ENCODE data around the gene KRT14.
"Not testable (repeated sequence)": the region's sequence is repeated elsewhere in the genome, so short reads cannot be mapped to it uniquely, and the experiment has no call there.

KRT14 gene

DNA sequence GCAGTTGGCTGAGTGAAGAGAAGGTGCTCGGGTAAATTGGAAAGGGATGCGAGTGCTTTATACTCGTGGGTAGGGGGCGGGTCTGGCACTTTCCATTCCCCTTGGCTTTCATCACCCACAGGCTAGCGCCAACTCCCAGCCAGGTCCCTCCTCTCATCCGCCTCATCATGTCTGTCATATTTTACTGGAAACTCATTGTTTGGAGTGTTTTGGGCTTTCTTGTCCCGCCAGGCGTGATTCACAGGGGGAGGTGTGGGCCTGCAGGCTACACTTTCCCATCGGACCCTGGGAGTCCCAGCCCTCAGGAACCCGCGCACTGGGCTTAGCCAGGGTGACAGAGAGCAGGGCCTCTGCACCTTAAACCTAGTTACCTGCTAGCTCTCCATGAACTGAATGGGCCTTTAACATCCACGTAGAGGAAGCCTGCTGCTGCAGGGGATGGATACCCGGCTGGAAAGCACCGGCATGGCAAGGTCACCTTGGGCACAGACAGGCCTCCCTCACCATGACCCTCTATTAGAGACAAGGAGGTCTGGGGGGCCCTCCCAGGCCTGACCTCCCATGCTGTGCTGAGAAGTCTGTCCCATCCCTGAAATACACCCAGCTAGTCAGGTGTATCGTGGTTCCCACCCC lies at the start of gene KRT14:
Gene KRT14, minus strand, starts transcription at position 33 of the 633 bp plus-strand sequence. CDS start 61 bp downstream, outside the sequence.
- no peak for DNase-seq

DNA sequence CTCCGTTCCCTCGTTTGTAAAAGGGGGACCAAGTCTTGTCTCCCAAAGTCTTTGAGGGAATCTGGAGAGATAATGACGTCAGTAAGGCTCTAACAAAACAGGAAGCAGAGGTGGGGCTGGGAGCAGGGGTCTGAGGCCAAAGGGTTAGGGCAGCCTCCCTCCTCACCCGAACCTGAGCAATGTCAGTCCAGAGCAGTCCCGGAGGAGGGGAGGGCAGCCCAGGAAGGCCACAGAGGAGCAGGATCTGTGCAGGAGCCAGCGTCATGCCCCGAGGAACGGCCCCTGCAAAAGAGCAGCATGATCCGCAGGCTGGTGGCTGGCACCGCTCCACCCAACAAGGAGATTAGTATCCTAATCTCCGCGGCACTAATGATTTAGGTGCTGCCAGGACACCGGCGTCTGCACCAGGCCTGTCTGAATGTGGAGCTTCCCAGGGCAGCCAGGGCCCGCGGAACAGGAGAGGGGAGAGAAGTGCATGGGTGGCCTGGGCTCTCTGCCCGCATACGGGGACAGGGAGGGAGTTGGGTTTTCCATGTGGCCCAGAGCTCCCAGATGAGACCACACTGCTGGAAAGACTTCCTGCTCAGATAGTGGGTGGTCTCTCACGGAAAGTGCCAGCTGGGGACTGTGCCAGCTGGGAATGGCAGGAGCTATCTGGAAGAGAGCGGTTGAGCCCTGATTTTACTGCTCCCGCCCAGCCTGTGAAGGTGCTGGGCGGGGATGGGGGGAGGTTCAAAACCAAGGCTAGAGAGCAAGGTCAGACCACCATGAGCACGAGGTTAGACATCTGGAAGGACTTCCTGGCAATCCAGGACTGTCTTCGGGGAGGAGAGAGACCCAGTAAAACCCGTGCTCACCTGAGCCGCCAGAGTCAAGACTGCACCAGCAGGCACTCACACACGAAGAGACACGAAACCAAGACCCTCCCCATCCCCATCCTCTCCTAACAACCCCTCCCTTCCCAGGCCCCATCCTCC lies 48.7 kb upstream of the KRT14 start:
- DNase-seq = peak; percentile 79

DNA sequence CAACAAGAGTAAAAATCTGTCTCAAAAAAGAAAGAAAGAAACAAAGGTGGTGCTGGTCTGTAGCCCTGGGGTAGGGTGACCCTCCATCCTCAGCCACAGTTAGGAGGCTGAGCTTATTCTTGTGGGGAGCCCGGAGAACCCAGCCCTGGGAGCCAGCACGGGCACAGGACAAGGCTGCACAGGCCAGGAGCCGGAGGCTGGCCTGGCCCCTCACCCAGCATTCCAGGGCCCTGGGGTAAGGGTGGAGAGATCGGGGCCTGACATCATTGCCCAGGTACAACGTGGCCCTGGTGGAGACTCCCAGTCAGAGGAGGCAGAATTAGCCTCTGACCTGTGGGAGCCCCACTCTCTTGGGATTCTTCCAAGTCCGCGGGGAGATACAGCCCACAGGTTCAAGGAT lies 47.9 kb upstream of the KRT14 start:
- DNase-seq = no peak

DNA sequence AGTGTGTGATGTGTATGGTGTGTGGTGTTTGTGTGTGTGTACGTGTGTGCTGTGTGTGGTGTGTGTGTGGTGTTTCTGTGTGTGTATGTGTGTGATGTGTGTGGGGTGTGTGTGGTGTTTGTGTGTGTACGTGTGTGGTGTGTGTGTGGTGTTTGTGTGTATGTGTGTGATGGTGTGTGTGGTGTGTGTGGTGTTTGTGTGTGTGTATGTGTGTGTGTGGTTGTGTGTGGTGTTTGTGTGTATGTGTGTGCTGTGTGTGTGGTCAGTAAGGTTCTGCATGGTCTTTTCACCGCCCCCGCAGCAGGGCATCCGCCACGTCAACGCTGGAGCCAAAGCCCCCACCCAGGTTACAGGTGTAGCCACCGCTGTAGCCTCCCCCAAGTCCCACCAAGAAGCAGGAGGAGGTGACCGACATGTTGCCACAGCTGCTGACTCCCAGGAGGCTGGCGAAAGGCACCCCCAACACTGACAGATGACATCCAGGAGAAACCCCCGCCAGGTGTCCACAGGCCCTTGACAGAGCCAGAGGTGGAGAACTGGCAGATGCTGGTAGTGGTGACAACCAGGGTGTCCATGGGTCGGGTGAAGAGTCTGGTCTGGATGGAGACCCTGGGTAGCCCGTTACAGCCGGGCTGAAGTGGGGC lies 47.0 kb upstream of the KRT14 start:
- DNase-seq = no peak

DNA sequence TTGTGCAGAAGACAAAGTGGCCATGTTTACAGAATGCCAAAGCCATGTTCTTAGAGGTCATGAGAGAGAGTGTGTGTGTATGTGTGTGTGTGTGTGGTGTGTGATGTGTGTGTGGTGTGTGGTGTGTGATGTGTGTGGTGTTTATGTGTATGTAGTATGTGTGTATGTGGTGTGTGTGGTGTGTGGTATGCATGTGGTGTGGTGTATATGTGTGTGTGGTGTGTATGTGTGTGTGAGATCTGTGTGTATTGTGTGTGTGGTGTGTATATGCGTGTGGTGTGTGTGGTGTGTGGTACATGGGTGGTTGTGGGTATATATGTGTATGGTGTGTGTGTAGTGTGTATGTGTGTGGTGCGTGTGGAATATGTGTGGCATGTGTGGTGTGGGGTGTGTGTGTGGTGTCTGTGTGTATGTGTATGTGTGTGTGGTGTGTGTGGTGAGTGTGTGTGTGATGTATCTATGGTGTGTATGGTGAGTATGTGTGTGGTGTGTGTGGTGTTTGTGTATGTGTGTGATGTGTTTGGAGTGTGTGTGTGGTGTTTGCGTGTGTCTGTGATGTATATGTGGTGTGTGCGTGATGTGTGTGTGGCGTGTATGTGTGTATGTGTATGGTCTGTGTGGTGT lies 45.9 kb upstream of the KRT14 start:
- no peak for DNase-seq

DNA sequence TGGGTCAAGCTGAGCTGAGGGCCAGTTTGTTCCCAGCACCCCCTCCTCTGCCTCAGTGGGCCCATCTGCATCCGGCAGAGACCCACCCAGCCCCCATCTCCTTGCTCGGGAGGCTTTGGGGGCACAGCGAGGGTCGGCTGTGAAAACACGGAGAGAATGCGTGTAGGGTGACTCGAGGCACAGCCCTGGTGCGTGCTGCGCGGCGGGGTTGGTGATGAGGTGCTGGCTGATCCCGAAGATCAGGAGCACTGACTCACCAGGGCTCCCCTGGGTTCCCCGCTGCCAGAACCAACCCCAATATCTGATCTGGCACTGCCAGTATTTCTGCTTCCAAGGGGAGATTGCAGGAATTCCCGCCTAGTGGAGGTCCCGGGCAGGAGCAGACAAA lies 45.2 kb upstream of the KRT14 start:
- no peak for DNase-seq

DNA sequence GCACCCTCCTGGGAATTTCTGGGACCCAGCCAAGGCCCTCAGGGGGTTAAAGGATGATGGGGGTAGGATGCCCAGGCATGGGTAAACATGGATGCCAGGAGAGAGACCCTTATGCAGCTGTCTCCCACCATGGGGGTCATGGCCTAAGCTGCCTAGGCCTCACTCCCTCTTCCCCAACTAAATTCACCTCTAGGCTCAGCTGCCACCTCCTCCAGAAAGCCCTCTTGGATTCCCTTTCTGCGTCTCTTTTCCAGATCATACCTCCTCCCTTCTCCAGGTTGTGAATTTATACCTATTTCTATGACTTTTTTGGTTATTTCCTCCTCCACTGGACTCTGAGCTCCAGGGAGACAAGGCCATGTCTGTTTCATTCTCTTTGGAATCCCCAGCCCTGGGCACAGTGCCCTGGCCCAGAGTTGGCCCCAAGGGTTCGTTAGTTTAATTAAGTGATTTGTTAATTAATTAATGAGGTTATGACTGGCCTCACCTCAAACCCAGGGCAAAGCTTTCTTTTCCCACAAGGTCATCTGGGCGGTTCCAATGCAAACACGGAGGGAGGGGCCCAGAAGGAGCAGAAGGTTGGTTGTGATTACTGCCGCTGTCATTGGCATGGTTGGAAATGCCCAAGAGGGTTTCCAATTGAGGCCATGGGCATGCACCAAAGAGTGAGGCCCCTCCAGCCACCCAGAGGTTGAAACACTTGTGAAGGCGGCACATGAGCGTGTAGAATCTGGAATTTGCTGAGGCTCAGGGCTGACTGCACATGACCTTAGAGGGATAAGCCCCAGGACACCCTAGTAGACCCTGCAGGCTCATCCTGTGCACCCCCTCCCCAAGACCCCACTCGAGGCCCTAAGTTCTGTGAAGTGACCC lies 44.6 kb upstream of the KRT14 start:
- no peak for DNase-seq

DNA sequence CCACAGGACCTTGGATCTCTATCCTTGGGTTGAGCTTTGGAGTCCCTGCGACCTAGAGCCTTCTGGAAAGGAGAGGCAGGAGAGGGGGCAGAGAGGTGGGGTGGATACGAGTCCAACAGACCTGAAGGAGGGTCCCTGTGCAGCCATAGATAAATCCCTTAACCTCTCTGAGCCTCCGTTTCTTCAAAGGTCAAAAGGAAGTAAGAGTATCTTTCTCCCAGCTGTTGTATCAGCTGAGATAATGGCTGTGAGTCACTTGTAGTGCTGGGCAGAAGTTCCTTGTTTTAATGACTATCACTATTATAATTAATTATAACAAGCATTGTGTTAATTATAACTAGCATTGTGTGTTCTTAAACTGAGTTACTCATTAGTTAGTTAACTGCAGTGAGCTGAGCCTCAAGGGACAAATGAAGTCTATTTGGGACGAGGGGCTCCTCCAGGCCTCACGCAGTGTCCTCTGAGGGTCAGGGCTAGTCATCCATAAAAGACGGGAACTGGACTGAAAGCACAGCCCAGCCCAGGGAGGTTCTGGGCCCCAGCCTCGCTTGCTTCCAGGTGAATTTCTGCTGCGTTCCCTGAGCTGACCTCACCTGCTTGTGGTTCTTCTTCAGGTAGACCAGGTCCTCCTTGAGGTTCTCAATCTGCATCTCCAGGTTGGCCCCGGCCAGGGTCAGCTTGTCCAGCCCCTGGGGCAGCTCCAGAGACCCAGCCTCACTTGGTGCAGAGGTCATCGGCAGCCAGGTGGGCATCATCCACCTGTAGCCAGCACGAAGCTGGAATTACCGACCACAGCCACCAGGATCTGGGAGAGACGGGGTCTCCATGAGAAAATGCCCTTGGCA lies 43.4 kb upstream of the KRT14 start:
- no peak for DNase-seq

DNA sequence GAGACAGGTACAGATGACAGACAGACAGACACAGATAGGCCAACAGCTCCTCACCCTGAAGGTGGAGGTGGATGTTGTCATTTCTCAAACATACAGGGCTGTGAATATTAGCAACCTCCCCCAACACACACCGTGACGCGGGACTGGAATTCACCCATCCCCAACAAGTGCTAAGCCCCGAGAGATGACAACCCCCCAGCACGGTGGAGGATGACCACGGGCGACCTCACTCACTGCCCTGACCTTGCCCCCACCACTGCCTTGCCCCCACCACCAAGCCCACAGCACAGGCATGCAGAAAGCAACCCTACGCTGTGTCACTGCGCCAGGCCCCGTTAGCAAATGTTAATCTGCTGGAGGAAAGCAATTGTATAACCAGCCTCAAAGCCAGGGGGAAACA lies 42.6 kb upstream of the KRT14 start:
- no peak for DNase-seq

DNA sequence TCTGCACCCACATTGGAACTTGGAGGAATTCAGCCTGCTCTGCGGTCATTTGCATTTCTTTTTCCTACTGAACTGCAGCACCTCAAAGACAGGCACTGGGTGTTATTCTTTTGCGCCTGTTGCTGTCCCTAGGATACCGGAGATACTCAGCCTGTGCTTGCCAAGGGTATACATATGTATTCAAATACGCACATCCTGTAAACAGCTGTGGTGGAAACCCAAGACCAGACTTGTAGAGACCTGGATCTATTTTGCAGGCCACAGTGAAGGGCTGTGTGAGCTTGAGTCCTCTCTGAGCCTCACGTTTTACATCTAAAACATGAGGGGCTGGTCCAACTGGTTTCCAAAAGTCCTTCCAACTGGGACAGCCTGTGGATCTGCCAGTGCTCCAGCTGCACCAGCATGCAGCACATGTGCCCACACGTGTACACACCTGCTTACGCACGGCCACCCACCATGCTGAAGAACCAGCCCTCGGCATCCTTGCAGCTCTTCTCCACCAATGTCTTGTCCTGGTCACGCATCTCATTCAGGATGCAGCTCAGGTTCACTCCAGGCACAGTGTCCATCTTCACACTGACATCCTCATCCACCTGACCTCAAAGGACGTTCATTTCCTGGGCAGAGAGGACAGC lies 42.0 kb upstream of the KRT14 start:
- DNase-seq = not testable (repeated sequence)

DNA sequence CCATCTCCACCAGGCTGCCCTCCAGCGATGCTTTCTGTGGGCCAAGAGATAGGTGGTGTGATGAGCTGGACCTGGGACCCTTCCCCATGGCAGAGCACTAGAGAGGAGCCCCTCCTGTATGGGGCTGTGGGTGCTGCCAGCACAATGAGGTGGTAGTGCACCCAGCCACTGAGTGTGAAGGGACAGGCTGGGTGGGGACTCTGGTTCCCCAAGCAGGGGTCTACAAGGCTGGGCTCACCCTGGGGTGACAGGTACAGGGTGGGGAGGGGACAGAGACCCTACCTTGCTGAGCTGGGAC lies 41.3 kb upstream of the KRT14 start:
- DNase-seq = not testable (repeated sequence)

DNA sequence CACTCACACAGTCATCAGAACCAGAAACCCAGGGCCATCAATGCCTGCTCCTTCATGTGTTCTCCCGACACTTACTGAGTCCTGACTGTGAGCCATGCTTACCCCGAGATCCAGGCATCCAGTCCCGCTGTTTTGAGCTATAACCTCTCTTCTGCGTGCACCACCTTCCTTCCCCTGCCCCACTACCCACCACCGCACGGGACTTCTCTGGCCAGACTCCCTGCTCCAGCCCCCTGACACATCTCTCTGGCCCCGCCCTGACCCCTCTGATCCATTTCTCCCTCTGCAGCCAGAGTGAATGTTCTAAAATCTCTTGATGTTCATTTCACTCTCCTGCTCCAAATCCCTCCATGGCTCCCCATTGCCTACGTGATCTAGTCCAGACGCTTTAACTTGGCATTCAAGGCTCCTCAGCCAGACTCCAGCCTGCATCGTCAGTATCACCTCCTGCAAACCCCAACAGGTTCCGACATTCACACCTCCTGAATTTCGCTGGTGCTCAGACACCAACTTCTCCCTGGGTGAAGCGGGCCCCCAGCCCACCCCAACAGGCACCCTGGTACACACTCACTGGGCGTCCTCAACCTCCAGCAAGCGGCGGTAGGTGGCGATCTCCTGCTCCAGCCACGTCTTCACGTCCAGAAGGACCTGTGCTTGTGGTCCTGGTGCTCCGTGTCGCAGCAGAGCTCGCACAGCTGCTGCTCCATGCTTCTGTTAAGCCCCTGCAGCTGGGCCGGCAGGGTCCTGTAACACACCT lies 40.8 kb upstream of the KRT14 start:
- no peak for DNase-seq

DNA sequence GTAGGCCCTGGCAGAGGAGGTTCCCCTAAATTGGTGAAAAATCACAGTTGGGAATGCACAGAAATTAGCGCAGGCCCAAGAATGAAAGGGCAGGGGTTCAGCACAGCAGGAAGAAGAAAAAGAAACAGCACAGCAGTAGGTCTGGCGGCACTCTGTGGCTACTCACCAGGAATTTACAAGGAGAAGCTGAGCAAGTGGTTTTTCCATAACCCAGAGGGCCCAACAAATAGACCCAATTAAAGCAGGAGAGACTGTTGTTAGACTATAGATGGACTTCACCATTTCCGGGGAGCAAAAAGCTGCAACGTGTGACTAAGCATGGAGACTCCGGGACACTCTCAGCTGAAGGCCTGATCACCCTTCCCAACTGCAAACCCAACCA lies 40.2 kb upstream of the KRT14 start:
- DNase-seq = not testable (repeated sequence)

DNA sequence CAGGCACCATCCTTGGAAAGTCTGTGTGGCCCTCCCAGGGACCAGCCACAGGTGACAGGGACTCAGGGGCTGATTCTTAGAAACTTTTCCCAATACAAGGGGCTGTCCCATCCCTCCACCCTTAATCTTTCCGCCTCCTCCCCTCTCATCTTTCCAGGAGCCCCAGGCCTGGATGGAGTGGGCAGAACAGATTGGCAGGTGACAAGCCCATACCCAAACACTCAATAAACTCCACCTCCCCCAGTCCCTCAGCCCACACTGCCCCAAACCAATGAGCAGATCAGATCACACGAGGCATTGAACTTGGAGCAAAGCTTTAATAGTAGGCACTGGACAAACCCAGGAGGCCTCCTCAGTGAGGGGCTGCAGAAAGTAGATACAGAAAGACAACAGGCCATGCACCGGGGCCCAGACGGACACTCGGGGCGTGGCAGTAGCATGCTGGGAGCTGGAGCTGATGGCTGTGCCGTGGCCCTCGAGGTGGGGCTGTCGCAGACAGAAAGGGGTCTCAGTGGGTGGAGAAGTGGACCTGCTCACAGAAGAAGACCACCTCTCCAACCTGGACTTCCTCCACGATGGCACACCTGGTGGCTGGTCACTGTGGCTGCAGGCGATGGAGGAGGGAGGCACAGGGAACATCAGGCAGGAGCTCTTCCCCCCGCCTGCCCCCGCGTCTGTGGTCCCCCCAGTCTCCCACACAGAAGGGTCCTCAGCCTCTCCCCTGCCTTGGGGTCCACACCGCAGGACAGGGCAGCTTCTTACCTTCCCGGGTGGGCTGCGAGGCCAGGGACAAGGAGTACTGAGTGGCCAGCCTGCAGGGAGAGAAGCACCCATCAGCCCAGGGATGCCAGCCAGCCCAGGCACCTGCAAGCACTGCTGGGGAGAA lies 39.6 kb upstream of the KRT14 start:
- not testable (repeated sequence) for DNase-seq

DNA sequence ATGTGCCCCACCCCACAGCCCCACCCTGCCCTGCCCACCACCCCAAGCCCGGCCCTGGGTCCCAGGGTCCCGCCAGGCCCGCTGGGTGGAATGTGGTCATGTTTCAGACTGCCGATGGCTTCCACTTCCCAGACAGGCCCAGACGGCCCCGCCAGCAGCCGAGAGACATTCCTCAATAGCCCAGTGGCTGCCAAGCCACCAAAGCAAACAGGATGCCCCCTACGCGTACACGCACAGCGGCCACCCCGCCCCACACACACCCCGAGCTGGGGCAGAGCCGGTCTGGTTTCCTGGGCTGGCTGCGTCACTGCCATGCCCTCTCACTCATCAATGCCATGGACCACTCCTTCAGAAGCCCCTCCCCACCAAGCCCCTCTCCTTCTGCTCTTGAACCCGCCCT lies 38.9 kb upstream of the KRT14 start:
- no peak for DNase-seq

DNA sequence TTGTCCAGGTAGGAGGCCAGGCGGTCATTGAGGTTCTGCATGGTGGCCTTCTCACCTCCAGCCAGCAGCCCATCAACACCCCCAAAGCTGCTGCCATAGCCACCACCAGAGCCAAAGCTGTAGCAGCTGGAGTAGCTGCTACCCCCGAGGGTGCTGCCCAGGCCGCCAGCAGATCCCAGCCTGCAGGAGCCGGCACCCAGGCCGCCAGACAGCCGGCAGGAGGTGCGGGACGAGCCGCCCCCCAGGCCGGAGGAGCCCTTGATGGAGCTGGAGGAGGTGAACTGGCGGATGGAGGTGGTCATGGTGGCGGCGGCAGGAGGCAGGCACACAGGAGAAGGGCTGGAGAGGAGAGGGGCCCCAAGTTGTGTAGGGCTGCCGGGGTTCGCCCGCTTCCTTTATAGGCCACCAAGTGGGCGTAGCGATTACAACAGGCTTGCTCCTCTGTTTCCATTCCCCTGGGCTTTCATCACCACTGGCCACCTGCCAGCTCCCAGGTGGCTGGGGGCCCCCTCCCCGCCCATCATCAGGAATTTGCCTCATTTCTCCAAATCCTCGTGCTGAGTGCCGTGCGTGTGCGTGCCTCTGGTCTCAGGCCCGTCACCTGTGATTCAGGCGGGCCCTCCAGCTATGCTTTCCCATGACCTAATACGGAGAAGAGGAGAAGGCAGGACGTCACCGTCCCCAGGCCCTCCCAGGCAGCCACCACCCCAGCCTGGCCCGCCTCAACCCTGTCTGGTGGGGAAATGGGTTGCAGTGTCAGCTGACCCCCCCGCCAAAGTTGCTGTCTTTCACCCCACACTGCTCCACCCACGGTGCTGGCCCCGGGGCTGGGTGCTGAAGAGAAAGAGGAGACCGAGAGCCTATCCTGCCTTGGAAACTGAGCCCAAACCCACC lies 37.8 kb upstream of the KRT14 start, which contains the start of gene KRT17:
Gene KRT17, minus strand, starts transcription at position 368 of the 894 bp plus-strand sequence. Its CDS starts 66 bp downstream, at position 302.
- DNase-seq = peak; percentile 72

DNA sequence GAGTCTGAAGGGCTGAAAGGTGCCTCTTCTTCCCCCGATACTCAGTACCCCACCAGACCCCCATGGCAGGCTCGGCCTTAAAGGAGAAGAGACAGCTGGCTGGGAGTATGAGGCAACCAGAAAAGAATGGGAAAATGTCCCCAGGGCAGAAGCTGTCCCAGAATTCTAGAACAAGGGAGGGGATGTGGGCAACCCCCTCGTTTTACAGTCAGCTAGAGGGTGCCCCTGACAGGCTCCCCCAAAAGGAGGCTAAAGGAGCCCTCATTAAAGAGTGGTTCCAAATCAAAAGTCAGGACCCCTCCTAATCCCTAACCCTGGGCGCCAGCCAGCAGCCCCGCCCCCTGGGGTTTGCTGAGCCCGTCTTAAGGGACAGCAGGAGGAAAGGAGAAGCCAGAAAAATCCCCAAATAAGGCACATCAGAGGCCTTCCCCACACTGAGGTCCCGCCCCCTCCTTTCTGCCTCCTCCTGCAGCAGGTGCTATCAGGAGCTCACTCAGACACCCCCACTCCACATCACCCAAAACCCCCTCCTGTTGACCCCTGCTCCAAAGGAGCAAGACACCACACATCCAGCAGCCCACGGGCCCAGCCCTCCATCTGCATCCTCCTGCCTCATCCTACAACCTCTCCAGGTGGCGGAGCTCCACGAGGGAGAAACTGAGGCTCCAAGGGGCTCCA lies 36.6 kb upstream of the KRT14 start:
- DNase-seq = not testable (repeated sequence)
